HL-60 (cell line): ENCODE data around the gene PRPSAP2.

ENCODE experiments used
- CTCF ChIP-seq: IDR thresholded peaks from one replicate; pipeline ENCODE4 v1.5.1; 2011; ENCODE audit warnings: low read length, control low read depth, inconsistent platforms; ENCODE audit not compliant: insufficient read depth
- REST ChIP-seq: IDR thresholded peaks from 2 replicates; pipeline ENCODE4 v1.6.1; 2012; ENCODE audit warnings: low read depth; ENCODE audit not compliant: insufficient replicate concordance

GRCh38 chr17:18948476-18949006 is 90.6 kb downstream of the PRPSAP2 start:
- TF ChIP-seq CTCF (no peak), REST (no peak)
